HUDEP-2 (cell line): ENCODE data around the gene SP1.
"Not testable (repeated sequence)": the region's sequence is repeated elsewhere in the genome, so short reads cannot be mapped to it uniquely, and the experiment has no call there.

ENCODE experiments used
- DNase-seq, 76 experiments: peaks; one replicate each; lab custom pipeline; 2025; ENCODE audit not compliant: unreplicated experiment in 76 of 76; lab: John Stamatoyannopoulos, UW

Gene SP1

GRCh38 chr12:53380104-53380793, at the start of gene SP1:
Gene SP1 (plus strand): TSS chr12:53380176. CDS start chr12:53380292, 116 bp downstream.
- DNase-seq, result peak in 73 of 76 experiments; percentile 39 to 91 (median 83)

GRCh38 chr12:53330671-53331070, 49.3 kb upstream of the SP1 start:
- DNase-seq, result no peak

- not testable (repeated sequence) for DNase-seq
Observed at GRCh38 chr12:53332339-53332738, 47.6 kb upstream of the SP1 start.

GRCh38 chr12:53332744-53333143, 47.2 kb upstream of the SP1 start:
- DNase-seq, result no peak

GRCh38 chr12:53333289-53333688, 46.7 kb upstream of the SP1 start:
- no peak for DNase-seq

- no peak for DNase-seq
Observed at GRCh38 chr12:53333845-53334244, 46.1 kb upstream of the SP1 start.

GRCh38 chr12:53334822-53335221, 45.2 kb upstream of the SP1 start:
- DNase-seq, result no peak

GRCh38 chr12:53336181-53336681, 43.7 kb upstream of the SP1 start, which contains the start of gene SP7:
Gene SP7 (minus strand): TSS chr12:53336354. CDS start chr12:53335646, 708 bp downstream.
- DNase-seq, result no peak

- no peak for DNase-seq
Observed at GRCh38 chr12:53338017-53338416, 42.0 kb upstream of the SP1 start.

GRCh38 chr12:53338916-53339315, 41.1 kb upstream of the SP1 start:
- DNase-seq, result no peak

GRCh38 chr12:53340398-53340797, 39.6 kb upstream of the SP1 start:
- no peak for DNase-seq

GRCh38 chr12:53343449-53343848, 36.5 kb upstream of the SP1 start:
- DNase-seq, result no peak

- no peak for DNase-seq
Observed at GRCh38 chr12:53343969-53344368, 36.0 kb upstream of the SP1 start.

- DNase-seq, result no peak
Observed at GRCh38 chr12:53344487-53344823, 35.5 kb upstream of the SP1 start.

GRCh38 chr12:53344824-53345485, 35.0 kb upstream of the SP1 start:
- DNase-seq, result peak in 59 of 76 experiments; percentile 9 to 75 (median 53)

- no peak for DNase-seq
Observed at GRCh38 chr12:53345486-53346188, 34.3 kb upstream of the SP1 start.

GRCh38 chr12:53346491-53346890, 33.5 kb upstream of the SP1 start:
- no peak for DNase-seq

- DNase-seq, result no peak
Observed at GRCh38 chr12:53347905-53348304, 32.1 kb upstream of the SP1 start.

GRCh38 chr12:53352331-53353256, 27.4 kb upstream of the SP1 start:
- DNase-seq, result peak in 71 of 76 experiments; percentile 20 to 89 (median 66)

- DNase-seq, result no peak
Observed at GRCh38 chr12:53353257-53353655, 26.7 kb upstream of the SP1 start.
